Keratinocyte (primary cell): ENCODE results near the gene ADGRG1. TPM values are rescaled to one million over a fixed set of nuclear protein-coding genes. Genes with fewer than 3 reads are reported as not detected.

Experiments
- DNase-seq: peaks from one replicate; pipeline ENCODE4 v3.0.0-alpha.2; 2011; ENCODE audit warnings: low read depth, missing footprints, low spot score
- FAIRE-seq: peaks from 2 replicates; lab custom pipeline; 2011; peaks lifted over from hg19 to GRCh38; lab: Jason Lieb, UNC
- H2AFZ ChIP-seq: 2 replicates; pipeline ENCODE4 v1.6.0; 2012; ENCODE audit warnings: low read length, control low read depth, inconsistent platforms; ENCODE audit not compliant: control insufficient read depth
- H3K27ac ChIP-seq: 2 replicates; pipeline ENCODE4 v1.5.1; 2011; ENCODE audit warnings: low read length; ENCODE audit not compliant: control insufficient read depth, insufficient read depth
- H3K27me3 ChIP-seq: 3 replicates; pipeline ENCODE4 v1.6.0; 2011; ENCODE audit warnings: low read length; ENCODE audit not compliant: control insufficient read depth, insufficient read depth; ENCODE audit errors: extremely low read depth
- H3K36me3 ChIP-seq, 2 experiments: 2 replicates in 1 of 2; 3 replicates in 1 of 2; pipeline ENCODE4 v1.5.1; 2011; ENCODE audit warnings: low read length in 2 of 2, mild to moderate bottlenecking in 1 of 2; ENCODE audit not compliant: control insufficient read depth in 2 of 2, insufficient read depth in 2 of 2; ENCODE audit errors: extremely low read depth in 1 of 2
- H3K4me1 ChIP-seq: 3 replicates; pipeline ENCODE4 v1.5.1; 2011; ENCODE audit warnings: low read length; ENCODE audit not compliant: control insufficient read depth, insufficient read depth; ENCODE audit errors: extremely low read depth
- H3K4me2 ChIP-seq: 3 replicates; pipeline ENCODE4 v1.6.0; 2011; ENCODE audit warnings: low read depth, low read length; ENCODE audit not compliant: control insufficient read depth, insufficient read depth; ENCODE audit errors: extremely low read depth
- H3K4me3 ChIP-seq, 3 experiments: fragments of 200-600 bp in 1 of 3; sonication (generic) in 1 of 3; 2 replicates in 2 of 3; 3 replicates in 1 of 3; pipeline ENCODE4 v1.5.1; 2011 to 2016; ENCODE audit warnings: low read length in 3 of 3, mild to moderate bottlenecking in 3 of 3, control low read depth in 2 of 3, inconsistent platforms in 1 of 3, low read depth in 1 of 3, mixed read lengths in 1 of 3, mixed run types in 1 of 3, moderate library complexity in 1 of 3; ENCODE audit not compliant: control insufficient read depth in 2 of 3, insufficient read depth in 2 of 3; ENCODE audit errors: extremely low read depth in 1 of 3
- H3K79me2 ChIP-seq: 2 replicates; pipeline ENCODE4 v1.6.0; 2012; ENCODE audit warnings: low read length; ENCODE audit not compliant: control insufficient read depth, insufficient read depth
- H3K9ac ChIP-seq: 3 replicates; pipeline ENCODE4 v1.6.0; 2011; ENCODE audit warnings: low read length; ENCODE audit not compliant: control insufficient read depth, insufficient read depth; ENCODE audit errors: extremely low read depth
- H3K9me1 ChIP-seq: 3 replicates; pipeline ENCODE4 v1.6.0; 2011; ENCODE audit warnings: low read length; ENCODE audit not compliant: control insufficient read depth, insufficient read depth; ENCODE audit errors: extremely low read depth
- H3K9me3 ChIP-seq: 2 replicates; pipeline ENCODE4 v1.5.1; 2012; ENCODE audit warnings: low read depth, low read length; ENCODE audit not compliant: control insufficient read depth
- H4K20me1 ChIP-seq: 3 replicates; pipeline ENCODE4 v1.6.0; 2011; ENCODE audit warnings: low read length; ENCODE audit not compliant: control insufficient read depth, insufficient read depth; ENCODE audit errors: extremely low read depth
- EZH2 ChIP-seq: IDR thresholded peaks from one replicate; pipeline ENCODE4 v1.6.1; 2012; ENCODE audit warnings: inconsistent platforms, mild to moderate bottlenecking, low read length, moderate library complexity
- dilution Hi-C: fragments of 300-500 bp; cut with MboI; formaldehyde crosslinking; loops from one replicate; pipeline ENCODE4 v1.7.0; 2020; ENCODE audit warnings: low sequenced_read_pairs; ENCODE audit not compliant: extremely low pct_ligation_motif_present
- polyA plus RNA-seq, 5 experiments: library from polyadenylated mRNA; depleted of rRNA in 3 of 5; stranded (reverse) in 3 of 5; stranded (forward) in 1 of 5; unstranded in 1 of 5; fragments of >200 nt; gene quantifications; 1 replicate in 1 of 5; 2 replicates in 3 of 5; 3 replicates in 1 of 5; pipeline versions ENCODE4 v1.2.1 to v1.2.3, GENCODE V29; 2011 to 2012; ENCODE audit warnings: missing spikeins in 2 of 5, low read depth in 1 of 5, low replicate concordance in 1 of 5
- TF ChIP-seq, protein P1 (sequence below), 3 experiments: IDR thresholded peaks in 1 of 3; conservative IDR thresholded peaks in 1 of 3; optimal IDR thresholded peaks in 1 of 3; 2 replicates in 2 of 3; 3 replicates in 1 of 3; pipeline versions ENCODE3 to v1.5.1; 2011; ENCODE audit warnings: low read length in 3 of 3, mild to moderate bottlenecking in 3 of 3, moderate library complexity in 2 of 3, control low read depth in 1 of 3, inconsistent platforms in 1 of 3; ENCODE audit not compliant: insufficient read depth in 2 of 3; ENCODE audit errors: extremely low read depth in 1 of 3

The ADGRG1 gene
- polyA plus RNA-seq, 1 donor (not counting 4 experiments of a cell fraction or from before 2014, with no cell fraction given) = 28.4 TPM

DNA sequence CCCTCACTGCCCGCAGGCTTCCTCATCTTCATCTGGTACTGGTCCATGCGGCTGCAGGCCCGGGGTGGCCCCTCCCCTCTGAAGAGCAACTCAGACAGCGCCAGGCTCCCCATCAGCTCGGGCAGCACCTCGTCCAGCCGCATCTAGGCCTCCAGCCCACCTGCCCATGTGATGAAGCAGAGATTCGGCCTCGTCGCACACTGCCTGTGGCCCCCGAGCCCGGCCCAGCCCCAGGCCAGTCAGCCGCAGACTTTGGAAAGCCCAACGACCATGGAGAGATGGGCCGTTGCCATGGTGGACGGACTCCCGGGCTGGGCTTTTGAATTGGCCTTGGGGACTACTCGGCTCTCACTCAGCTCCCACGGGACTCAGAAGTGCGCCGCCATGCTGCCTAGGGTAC, 35.0 kb downstream of the ADGRG1 start:
- Histone ChIP-seq H3K4me2 (no peak overlapping the region), H3K27me3 (no peaks in the 10 kb centered on the region), H4K20me1 (no peaks in the 10 kb centered on the region), H3K9me3 (no peaks in the 10 kb centered on the region), H2AFZ (no peak overlapping the region), H3K9me1 (no peaks in the 10 kb centered on the region), H3K9ac (no peak overlapping the region), H3K79me2 (no peaks in the 10 kb centered on the region), H3K4me3 (no peak overlapping the region), H3K36me3 (peaks cover 30 to 41% of the 10 kb centered on the region in 2 experiments), H3K4me1 (no peaks in the 10 kb centered on the region), H3K27ac (no peak overlapping the region)
- dilution Hi-C loops = no loop called here
- DNase-seq (no peak), FAIRE-seq (no peak)
- TF ChIP-seq, protein P1, sequence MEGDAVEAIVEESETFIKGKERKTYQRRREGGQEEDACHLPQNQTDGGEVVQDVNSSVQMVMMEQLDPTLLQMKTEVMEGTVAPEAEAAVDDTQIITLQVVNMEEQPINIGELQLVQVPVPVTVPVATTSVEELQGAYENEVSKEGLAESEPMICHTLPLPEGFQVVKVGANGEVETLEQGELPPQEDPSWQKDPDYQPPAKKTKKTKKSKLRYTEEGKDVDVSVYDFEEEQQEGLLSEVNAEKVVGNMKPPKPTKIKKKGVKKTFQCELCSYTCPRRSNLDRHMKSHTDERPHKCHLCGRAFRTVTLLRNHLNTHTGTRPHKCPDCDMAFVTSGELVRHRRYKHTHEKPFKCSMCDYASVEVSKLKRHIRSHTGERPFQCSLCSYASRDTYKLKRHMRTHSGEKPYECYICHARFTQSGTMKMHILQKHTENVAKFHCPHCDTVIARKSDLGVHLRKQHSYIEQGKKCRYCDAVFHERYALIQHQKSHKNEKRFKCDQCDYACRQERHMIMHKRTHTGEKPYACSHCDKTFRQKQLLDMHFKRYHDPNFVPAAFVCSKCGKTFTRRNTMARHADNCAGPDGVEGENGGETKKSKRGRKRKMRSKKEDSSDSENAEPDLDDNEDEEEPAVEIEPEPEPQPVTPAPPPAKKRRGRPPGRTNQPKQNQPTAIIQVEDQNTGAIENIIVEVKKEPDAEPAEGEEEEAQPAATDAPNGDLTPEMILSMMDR (optimal IDR thresholded peaks at IDR 0.05 in 1 of 3, IDR thresholded peaks at IDR 0.05 in 1 of 3, conservative IDR thresholded peaks at IDR 0.05 in 1 of 3; ENCODE audit: extremely low read depth in 1 of 3, insufficient read depth in 2 of 3, low read length in 3 of 3) = no peak
- TF ChIP-seq EZH2 = no peak

DNA sequence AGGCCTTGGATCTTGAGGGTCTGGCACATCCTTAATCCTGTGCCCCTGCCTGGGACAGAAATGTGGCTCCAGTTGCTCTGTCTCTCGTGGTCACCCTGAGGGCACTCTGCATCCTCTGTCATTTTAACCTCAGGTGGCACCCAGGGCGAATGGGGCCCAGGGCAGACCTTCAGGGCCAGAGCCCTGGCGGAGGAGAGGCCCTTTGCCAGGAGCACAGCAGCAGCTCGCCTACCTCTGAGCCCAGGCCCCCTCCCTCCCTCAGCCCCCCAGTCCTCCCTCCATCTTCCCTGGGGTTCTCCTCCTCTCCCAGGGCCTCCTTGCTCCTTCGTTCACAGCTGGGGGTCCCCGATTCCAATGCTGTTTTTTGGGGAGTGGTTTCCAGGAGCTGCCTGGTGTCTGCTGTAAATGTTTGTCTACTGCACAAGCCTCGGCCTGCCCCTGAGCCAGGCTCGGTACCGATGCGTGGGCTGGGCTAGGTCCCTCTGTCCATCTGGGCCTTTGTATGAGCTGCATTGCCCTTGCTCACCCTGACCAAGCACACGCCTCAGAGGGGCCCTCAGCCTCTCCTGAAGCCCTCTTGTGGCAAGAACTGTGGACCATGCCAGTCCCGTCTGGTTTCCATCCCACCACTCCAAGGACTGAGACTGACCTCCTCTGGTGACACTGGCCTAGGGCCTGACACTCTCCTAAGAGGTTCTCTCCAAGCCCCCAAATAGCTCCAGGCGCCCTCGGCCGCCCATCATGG, 35.7 kb downstream of the ADGRG1 start:
- Histone ChIP-seq H3K9me1 (no peaks in the 10 kb centered on the region), H3K27me3 (no peaks in the 10 kb centered on the region), H3K27ac (no peak overlapping the region), H3K4me1 (no peaks in the 10 kb centered on the region), H3K9me3 (no peaks in the 10 kb centered on the region), H4K20me1 (no peaks in the 10 kb centered on the region), H3K4me3 (no peak overlapping the region), H3K4me2 (no peak overlapping the region), H2AFZ (no peak overlapping the region), H3K36me3 (peaks cover 26 to 35% of the 10 kb centered on the region in 2 experiments), H3K9ac (no peak overlapping the region), H3K79me2 (no peaks in the 10 kb centered on the region)
- dilution Hi-C loops = no loop called here
- TF ChIP-seq EZH2 = no peak
- TF ChIP-seq, protein P1 (optimal IDR thresholded peaks at IDR 0.05 in 1 of 3, IDR thresholded peaks at IDR 0.05 in 1 of 3, conservative IDR thresholded peaks at IDR 0.05 in 1 of 3; ENCODE audit: extremely low read depth in 1 of 3, insufficient read depth in 2 of 3, low read length in 3 of 3) = no peak
- DNase-seq (no peak), FAIRE-seq (no peak)
